K562 (cell line): Measurements from ENCODE around the gene GRIN1. TPM values are rescaled to one million over a fixed set of nuclear protein-coding genes. Genes with fewer than 3 reads are reported as not detected.

Experiments used
- BACH1 ChIP-seq: fragments of 200-800 bp; sonication (Bioruptor generic); IDR thresholded peaks from 2 replicates; pipeline ENCODE4 v1.6.1; 2016; ENCODE audit warnings: missing genetic modification characterization, missing compliant biosample characterization
- BHLHE40 ChIP-seq: IDR thresholded peaks from 2 replicates; pipeline ENCODE4 v1.6.1; 2011; ENCODE audit warnings: low read length, improper control_type of control experiment
- MAZ ChIP-seq, 2 experiments: fragments of 450-650 bp in 1 of 2; sonication (generic) in 1 of 2; formaldehyde crosslinking; IDR thresholded peaks in 1 of 2; conservative IDR thresholded peaks in 1 of 2; 2 replicates each; pipeline versions ENCODE4 v1.4.0 to v1.5.0; 2020; ENCODE audit warnings: mild to moderate bottlenecking in 1 of 2, missing genetic modification reagents in 1 of 2
- NFIC ChIP-seq: fragments of 450-650 bp; IDR thresholded peaks from 2 replicates; pipeline ENCODE4 v1.6.1; 2017; ENCODE audit warnings: mild to moderate bottlenecking, inconsistent platforms
- SUPT5H ChIP-seq: fragments of 450-650 bp; IDR thresholded peaks from 2 replicates; pipeline ENCODE4 v1.6.1; 2016
- ZNF263 ChIP-seq: sonication (generic); formaldehyde crosslinking; IDR thresholded peaks from 2 replicates; pipeline ENCODE4 v1.8.0; 2022; ENCODE audit warnings: mild to moderate bottlenecking, missing genetic modification reagents, borderline replicate concordance
- polyA plus RNA-seq, 8 experiments: library from polyadenylated mRNA; depleted of rRNA in 4 of 8; stranded (reverse) in 5 of 8; unstranded in 3 of 8; fragments of >200 nt; fragmentation: Nextera tagmentation in 2 of 8; fragmentation: Illumina TruSeq in 1 of 8; extraction: Ambion mirVana in 2 of 8; extraction: Trizol in 1 of 8; gene quantifications; 2 replicates each; pipeline versions ENCODE4 v1.2.1 to v1.2.3, GENCODE V29; 2011 to 2014; ENCODE audit warnings: inconsistent platforms in 1 of 8, missing spikeins in 1 of 8
- total RNA-seq, 7 experiments: library from RNA; depleted of rRNA in 6 of 7; stranded (reverse); fragments of >200 nt in 6 of 7; fragmentation: Illumina TruSeq in 2 of 7; extraction: Trizol in 2 of 7; gene quantifications; 2 replicates each; pipeline versions ENCODE4 v1.2.1 to v1.2.3, GENCODE V29; 2011 to 2021; ENCODE audit warnings: low replicate concordance in 1 of 7
- TF ChIP-seq, protein P1 (sequence below): fragments of 450-650 bp; IDR thresholded peaks from 2 replicates; pipeline ENCODE4 v1.6.1; 2017; ENCODE audit warnings: antibody characterized with exemption
- TF ChIP-seq, protein P2 (sequence below): fragments of 450-650 bp; formaldehyde crosslinking; IDR thresholded peaks from 2 replicates; pipeline ENCODE4 v1.4.0; 2020; ENCODE audit warnings: mild to moderate bottlenecking
- TF ChIP-seq, protein P3 (sequence below): fragments of 450-650 bp; IDR thresholded peaks from 2 replicates; pipeline ENCODE4 v1.6.1; 2016; ENCODE audit warnings: antibody characterized with exemption
- TF ChIP-seq, protein P4 (sequence below): sonication (generic); formaldehyde crosslinking; IDR thresholded peaks from 2 replicates; pipeline ENCODE4 v1.8.1; 2023; ENCODE audit warnings: mild to moderate bottlenecking, missing genetic modification reagents
- TF ChIP-seq, protein P5 (sequence below): fragments of 450-650 bp; IDR thresholded peaks from 2 replicates; pipeline ENCODE4 v1.6.1; 2017; ENCODE audit warnings: antibody characterized with exemption, mild to moderate bottlenecking

The GRIN1 gene
- total and polyA plus RNA-seq, 9 of the 15 experiments (the other 6 are each of a cell fraction or from before 2014, with no cell fraction given): 0.03 to 0.35 (median 0.16) TPM; not detected in 6

DNA sequence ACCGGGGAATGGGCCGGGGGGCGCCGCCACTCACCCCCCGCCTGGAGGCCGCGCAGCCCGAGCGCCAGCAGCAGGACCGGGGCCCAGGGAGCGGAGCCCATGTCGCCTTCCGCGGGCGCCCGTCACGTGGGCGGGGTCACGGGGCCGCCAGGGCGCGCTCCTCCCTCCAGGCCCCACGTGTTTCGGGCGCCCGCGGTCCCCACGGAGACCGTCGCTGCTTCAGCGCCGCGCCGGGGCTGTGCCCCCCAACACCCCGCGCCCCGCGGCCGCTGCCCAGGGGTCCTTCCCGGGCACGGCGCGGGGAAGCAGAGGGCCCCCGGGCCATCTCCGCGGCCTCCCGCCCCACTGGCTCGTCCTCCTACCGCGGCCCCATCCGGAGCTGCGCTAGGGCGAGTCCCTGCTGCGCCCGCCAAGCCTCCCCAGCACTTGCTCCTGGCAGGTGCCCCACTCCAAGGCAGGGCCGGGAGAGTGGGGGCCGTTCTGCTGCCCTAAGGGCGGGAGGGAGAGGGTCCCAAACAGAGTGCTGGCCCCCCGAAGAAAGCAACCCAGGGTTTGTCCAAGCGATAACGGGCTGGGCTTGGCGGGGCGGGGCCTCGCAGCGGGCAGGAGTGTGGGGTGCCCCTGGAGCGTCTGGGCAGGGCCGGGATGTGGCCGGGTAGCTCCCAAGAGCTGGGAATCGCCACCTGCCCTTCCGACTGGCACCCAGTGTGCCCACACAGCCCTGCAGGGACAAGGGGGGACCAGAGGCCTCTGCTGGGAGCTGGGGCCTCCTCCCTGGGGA, 24.2 kb upstream of the GRIN1 start, which contains the start of gene DPP7 (continued):
- TF ChIP-seq, protein P1, sequence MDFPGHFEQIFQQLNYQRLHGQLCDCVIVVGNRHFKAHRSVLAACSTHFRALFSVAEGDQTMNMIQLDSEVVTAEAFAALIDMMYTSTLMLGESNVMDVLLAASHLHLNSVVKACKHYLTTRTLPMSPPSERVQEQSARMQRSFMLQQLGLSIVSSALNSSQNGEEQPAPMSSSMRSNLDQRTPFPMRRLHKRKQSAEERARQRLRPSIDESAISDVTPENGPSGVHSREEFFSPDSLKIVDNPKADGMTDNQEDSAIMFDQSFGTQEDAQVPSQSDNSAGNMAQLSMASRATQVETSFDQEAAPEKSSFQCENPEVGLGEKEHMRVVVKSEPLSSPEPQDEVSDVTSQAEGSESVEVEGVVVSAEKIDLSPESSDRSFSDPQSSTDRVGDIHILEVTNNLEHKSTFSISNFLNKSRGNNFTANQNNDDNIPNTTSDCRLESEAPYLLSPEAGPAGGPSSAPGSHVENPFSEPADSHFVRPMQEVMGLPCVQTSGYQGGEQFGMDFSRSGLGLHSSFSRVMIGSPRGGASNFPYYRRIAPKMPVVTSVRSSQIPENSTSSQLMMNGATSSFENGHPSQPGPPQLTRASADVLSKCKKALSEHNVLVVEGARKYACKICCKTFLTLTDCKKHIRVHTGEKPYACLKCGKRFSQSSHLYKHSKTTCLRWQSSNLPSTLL: no peak
- TF ChIP-seq SUPT5H: no peak
- TF ChIP-seq, protein P2, sequence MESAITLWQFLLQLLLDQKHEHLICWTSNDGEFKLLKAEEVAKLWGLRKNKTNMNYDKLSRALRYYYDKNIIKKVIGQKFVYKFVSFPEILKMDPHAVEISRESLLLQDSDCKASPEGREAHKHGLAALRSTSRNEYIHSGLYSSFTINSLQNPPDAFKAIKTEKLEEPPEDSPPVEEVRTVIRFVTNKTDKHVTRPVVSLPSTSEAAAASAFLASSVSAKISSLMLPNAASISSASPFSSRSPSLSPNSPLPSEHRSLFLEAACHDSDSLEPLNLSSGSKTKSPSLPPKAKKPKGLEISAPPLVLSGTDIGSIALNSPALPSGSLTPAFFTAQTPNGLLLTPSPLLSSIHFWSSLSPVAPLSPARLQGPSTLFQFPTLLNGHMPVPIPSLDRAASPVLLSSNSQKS: no peak
- TF ChIP-seq NFIC: 0 out of 2 replicates have a peak, but pooled peaks have one; percentile 7
- TF ChIP-seq BHLHE40: peak; percentile 65
- peak; percentile 75 to 82; a peak in 3 of 4 replicates for TF ChIP-seq MAZ (CRISPR knock-in tag; conservative IDR thresholded peaks at IDR 0.05 in 1 of 2, IDR thresholded peaks at IDR 0.05 in 1 of 2)
- peak; percentile 90 for TF ChIP-seq ZNF263 (CRISPR knock-in tag)
- TF ChIP-seq, protein P3, sequence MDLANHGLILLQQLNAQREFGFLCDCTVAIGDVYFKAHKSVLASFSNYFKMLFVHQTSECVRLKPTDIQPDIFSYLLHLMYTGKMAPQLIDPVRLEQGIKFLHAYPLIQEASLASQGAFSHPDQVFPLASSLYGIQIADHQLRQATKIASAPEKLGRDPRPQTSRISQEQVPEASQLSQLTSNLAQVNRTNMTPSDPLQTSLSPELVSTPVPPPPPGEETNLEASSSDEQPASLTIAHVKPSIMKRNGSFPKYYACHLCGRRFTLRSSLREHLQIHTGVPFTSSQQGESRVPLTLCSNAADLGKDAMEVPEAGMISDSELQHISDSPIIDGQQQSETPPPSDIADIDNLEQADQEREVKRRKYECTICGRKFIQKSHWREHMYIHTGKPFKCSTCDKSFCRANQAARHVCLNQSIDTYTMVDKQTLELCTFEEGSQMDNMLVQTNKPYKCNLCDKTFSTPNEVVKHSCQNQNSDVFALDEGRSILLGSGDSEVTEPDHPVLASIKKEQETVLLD: 0 out of 2 replicates have a peak, but pooled peaks have one; percentile 22
- TF ChIP-seq BACH1: no peak
- TF ChIP-seq, protein P4, sequence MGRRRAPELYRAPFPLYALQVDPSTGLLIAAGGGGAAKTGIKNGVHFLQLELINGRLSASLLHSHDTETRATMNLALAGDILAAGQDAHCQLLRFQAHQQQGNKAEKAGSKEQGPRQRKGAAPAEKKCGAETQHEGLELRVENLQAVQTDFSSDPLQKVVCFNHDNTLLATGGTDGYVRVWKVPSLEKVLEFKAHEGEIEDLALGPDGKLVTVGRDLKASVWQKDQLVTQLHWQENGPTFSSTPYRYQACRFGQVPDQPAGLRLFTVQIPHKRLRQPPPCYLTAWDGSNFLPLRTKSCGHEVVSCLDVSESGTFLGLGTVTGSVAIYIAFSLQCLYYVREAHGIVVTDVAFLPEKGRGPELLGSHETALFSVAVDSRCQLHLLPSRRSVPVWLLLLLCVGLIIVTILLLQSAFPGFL (CRISPR knock-in tag): no peak
- TF ChIP-seq, protein P5, sequence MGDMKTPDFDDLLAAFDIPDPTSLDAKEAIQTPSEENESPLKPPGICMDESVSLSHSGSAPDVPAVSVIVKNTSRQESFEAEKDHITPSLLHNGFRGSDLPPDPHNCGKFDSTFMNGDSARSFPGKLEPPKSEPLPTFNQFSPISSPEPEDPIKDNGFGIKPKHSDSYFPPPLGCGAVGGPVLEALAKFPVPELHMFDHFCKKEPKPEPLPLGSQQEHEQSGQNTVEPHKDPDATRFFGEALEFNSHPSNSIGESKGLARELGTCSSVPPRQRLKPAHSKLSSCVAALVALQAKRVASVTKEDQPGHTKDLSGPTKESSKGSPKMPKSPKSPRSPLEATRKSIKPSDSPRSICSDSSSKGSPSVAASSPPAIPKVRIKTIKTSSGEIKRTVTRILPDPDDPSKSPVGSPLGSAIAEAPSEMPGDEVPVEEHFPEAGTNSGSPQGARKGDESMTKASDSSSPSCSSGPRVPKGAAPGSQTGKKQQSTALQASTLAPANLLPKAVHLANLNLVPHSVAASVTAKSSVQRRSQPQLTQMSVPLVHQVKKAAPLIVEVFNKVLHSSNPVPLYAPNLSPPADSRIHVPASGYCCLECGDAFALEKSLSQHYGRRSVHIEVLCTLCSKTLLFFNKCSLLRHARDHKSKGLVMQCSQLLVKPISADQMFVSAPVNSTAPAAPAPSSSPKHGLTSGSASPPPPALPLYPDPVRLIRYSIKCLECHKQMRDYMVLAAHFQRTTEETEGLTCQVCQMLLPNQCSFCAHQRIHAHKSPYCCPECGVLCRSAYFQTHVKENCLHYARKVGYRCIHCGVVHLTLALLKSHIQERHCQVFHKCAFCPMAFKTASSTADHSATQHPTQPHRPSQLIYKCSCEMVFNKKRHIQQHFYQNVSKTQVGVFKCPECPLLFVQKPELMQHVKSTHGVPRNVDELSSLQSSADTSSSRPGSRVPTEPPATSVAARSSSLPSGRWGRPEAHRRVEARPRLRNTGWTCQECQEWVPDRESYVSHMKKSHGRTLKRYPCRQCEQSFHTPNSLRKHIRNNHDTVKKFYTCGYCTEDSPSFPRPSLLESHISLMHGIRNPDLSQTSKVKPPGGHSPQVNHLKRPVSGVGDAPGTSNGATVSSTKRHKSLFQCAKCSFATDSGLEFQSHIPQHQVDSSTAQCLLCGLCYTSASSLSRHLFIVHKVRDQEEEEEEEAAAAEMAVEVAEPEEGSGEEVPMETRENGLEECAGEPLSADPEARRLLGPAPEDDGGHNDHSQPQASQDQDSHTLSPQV: peak; percentile 93
